Liver (tissue), 3 donors: ENCODE measurements around the gene LPAR2.

Experiments
- JUND ChIP-seq, 2 donors: IDR thresholded peaks; 2 replicates each; pipeline ENCODE4 v1.6.1; 2016; ENCODE audit warnings: antibody characterized with exemption in 2 of 2
- YY1 ChIP-seq: IDR thresholded peaks from 2 replicates; pipeline ENCODE4 v1.6.1; 2016; ENCODE audit warnings: antibody characterized with exemption, mild to moderate bottlenecking
- TF ChIP-seq, protein P1 (sequence below): fragments of 150-350 bp; IDR thresholded peaks from 2 replicates; pipeline ENCODE4 v1.5.1; 2017; ENCODE audit warnings: improper control_type of control experiment, low read depth, low read length; ENCODE audit not compliant: missing input control
- TF ChIP-seq, protein P2 (sequence below): IDR thresholded peaks from 2 replicates; pipeline ENCODE4 v1.6.1; 2016; ENCODE audit warnings: antibody characterized with exemption, mild to moderate bottlenecking
- donor health status: healthy.
- donor health status: healthy.

DNA sequence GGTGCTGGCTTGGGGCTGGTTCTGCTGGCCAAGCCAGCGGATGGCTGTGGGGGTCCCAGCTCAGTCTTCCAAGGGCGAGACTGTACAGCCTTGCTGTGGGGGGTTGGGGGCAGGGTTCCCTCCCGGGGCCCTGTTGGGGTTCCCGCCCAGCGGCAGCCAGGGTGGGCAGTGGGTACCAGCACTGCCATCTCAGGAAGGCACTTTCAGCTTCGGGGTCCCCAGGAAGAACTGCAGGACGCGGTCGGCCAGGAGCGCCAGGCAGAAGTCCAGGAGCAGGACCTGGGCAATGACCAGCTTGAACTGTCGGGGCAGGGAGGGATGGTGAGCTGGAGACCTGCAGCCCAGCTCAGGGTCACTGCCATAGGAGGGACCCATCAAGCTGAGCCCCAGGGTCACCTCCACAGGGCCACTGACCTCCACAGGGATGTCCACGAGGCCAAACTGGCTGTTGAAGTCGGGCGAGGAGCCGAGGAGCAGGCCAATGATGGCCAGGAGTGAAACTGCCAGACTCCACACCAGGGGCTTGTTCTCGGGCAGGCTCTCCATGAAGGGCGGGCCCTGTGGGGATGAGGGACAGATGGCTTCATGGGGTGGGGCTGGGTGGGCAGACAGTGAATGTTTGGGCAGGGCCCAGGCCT lies 17.3 kb upstream of the LPAR2 start:
- TF ChIP-seq YY1 (no peak), JUND (IDR thresholded peaks at IDR 0.05) (no peak)
- TF ChIP-seq, protein P1, sequence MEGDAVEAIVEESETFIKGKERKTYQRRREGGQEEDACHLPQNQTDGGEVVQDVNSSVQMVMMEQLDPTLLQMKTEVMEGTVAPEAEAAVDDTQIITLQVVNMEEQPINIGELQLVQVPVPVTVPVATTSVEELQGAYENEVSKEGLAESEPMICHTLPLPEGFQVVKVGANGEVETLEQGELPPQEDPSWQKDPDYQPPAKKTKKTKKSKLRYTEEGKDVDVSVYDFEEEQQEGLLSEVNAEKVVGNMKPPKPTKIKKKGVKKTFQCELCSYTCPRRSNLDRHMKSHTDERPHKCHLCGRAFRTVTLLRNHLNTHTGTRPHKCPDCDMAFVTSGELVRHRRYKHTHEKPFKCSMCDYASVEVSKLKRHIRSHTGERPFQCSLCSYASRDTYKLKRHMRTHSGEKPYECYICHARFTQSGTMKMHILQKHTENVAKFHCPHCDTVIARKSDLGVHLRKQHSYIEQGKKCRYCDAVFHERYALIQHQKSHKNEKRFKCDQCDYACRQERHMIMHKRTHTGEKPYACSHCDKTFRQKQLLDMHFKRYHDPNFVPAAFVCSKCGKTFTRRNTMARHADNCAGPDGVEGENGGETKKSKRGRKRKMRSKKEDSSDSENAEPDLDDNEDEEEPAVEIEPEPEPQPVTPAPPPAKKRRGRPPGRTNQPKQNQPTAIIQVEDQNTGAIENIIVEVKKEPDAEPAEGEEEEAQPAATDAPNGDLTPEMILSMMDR, result no peak
- TF ChIP-seq, protein P2, sequence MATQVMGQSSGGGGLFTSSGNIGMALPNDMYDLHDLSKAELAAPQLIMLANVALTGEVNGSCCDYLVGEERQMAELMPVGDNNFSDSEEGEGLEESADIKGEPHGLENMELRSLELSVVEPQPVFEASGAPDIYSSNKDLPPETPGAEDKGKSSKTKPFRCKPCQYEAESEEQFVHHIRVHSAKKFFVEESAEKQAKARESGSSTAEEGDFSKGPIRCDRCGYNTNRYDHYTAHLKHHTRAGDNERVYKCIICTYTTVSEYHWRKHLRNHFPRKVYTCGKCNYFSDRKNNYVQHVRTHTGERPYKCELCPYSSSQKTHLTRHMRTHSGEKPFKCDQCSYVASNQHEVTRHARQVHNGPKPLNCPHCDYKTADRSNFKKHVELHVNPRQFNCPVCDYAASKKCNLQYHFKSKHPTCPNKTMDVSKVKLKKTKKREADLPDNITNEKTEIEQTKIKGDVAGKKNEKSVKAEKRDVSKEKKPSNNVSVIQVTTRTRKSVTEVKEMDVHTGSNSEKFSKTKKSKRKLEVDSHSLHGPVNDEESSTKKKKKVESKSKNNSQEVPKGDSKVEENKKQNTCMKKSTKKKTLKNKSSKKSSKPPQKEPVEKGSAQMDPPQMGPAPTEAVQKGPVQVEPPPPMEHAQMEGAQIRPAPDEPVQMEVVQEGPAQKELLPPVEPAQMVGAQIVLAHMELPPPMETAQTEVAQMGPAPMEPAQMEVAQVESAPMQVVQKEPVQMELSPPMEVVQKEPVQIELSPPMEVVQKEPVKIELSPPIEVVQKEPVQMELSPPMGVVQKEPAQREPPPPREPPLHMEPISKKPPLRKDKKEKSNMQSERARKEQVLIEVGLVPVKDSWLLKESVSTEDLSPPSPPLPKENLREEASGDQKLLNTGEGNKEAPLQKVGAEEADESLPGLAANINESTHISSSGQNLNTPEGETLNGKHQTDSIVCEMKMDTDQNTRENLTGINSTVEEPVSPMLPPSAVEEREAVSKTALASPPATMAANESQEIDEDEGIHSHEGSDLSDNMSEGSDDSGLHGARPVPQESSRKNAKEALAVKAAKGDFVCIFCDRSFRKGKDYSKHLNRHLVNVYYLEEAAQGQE, result no peak
